Vagina (tissue), 2 donors: ENCODE results near the gene TEX264. TPM values are rescaled to one million over a fixed set of nuclear protein-coding genes. Genes with fewer than 3 reads are reported as not detected.

ENCODE experiments used
- DNase-seq, 2 donors: peaks; one replicate each; pipeline ENCODE4 v3.0.0-alpha.2; 2017; ENCODE audit errors: extremely low spot score in 2 of 2
- H3K27ac ChIP-seq: fragments of 200-600 bp; sonication (generic); one replicate; pipeline ENCODE4 v1.5.1; 2019
- H3K27me3 ChIP-seq: fragments of 200-600 bp; sonication (generic); one replicate; pipeline ENCODE4 v1.5.1; 2019
- H3K36me3 ChIP-seq, 2 donors: fragments of 200-600 bp; sonication (generic); one replicate each; pipeline ENCODE4 v1.5.1; 2017 to 2019
- H3K4me1 ChIP-seq: fragments of 200-600 bp; sonication (generic); one replicate; pipeline ENCODE4 v1.5.1; 2019
- H3K4me3 ChIP-seq, 2 donors: fragments of 200-600 bp; sonication (generic); 1 replicate in 1 of 2; 2 replicates in 1 of 2; pipeline ENCODE4 v1.5.1; 2016 to 2019
- H3K9me3 ChIP-seq: fragments of 200-600 bp; sonication (generic); one replicate; pipeline ENCODE4 v1.5.1; 2019
- CTCF ChIP-seq, 3 experiments: fragments of 450-650 bp in 2 of 3; fragments of 200-600 bp in 1 of 3; sonication (generic) in 1 of 3; IDR thresholded peaks; one replicate each; pipeline ENCODE4 v1.5.1; 2017 to 2019; ENCODE audit warnings: antibody characterized with exemption in 3 of 3, mild to moderate bottlenecking in 2 of 3, moderate library complexity in 2 of 3
- POLR2A ChIP-seq, 2 donors: fragments of 450-650 bp; IDR thresholded peaks; one replicate each; pipeline ENCODE4 v1.6.1; 2017; ENCODE audit warnings: antibody characterized with exemption in 2 of 2, mild to moderate bottlenecking in 2 of 2, moderate library complexity in 2 of 2
- POLR2AphosphoS5 ChIP-seq, 2 donors: sonication (generic); formaldehyde crosslinking; IDR thresholded peaks; one replicate each; pipeline ENCODE4 v1.9.0; 2017; ENCODE audit warnings: antibody characterized with exemption in 2 of 2, mild to moderate bottlenecking in 2 of 2, low read depth in 1 of 2; ENCODE audit not compliant: insufficient read depth in 1 of 2
- intact Hi-C: fragments of 100-400 bp; cut with DNase I; formaldehyde crosslinking; loops from one replicate; pipeline ENCODE4 v1.15.1; 2023
- total RNA-seq: library from RNA; depleted of rRNA; stranded (reverse); fragments of >200 nt; gene quantifications from one replicate; pipeline ENCODE4 v1.2.3, GENCODE V29; 2016

The TEX264 gene
- total RNA-seq, 1 donor from 2014 or later: 66.8 TPM

- H3K36me3 ChIP-seq: no peaks in the 10 kb centered on the region
- TF ChIP-seq POLR2AphosphoS5 (IDR thresholded peaks at IDR 0.05; ENCODE audit: insufficient read depth in 1 of 2, low read depth in 1 of 2): no peak
- TF ChIP-seq POLR2A (IDR thresholded peaks at IDR 0.05): no peak
- no peak for TF ChIP-seq CTCF (IDR thresholded peaks at IDR 0.05)
- H3K27me3 ChIP-seq: no peaks in the 10 kb centered on the region
- H3K27ac ChIP-seq: no peak overlapping the region
- H3K4me1 ChIP-seq: no peaks in the 10 kb centered on the region
- H3K9me3 ChIP-seq: no peaks in the 10 kb centered on the region
- DNase-seq: peak in 1 of 2 donors; percentile 79
- no peak overlapping the region for H3K4me3 ChIP-seq
- intact Hi-C loops: no loop called here
These were observed 49.4 kb downstream of the TEX264 start for GRCh38 chr3:51720292-51721061.

GRCh38 chr3:51721062-51721745 is 50.2 kb downstream of the TEX264 start:
- no peak for TF ChIP-seq CTCF (IDR thresholded peaks at IDR 0.05)
- TF ChIP-seq POLR2AphosphoS5 (IDR thresholded peaks at IDR 0.05; ENCODE audit: insufficient read depth in 1 of 2, low read depth in 1 of 2): no peak
- no peak for TF ChIP-seq POLR2A (IDR thresholded peaks at IDR 0.05)
- no peak overlapping the region for H3K4me3 ChIP-seq
- no peaks in the 10 kb centered on the region for H3K27me3 ChIP-seq
- H3K36me3 ChIP-seq: no peaks in the 10 kb centered on the region
- H3K9me3 ChIP-seq: no peaks in the 10 kb centered on the region
- DNase-seq: no peak
- no peaks in the 10 kb centered on the region for H3K4me1 ChIP-seq
- H3K27ac ChIP-seq: no peak overlapping the region
- intact Hi-C loops: no loop called here

DNA sequence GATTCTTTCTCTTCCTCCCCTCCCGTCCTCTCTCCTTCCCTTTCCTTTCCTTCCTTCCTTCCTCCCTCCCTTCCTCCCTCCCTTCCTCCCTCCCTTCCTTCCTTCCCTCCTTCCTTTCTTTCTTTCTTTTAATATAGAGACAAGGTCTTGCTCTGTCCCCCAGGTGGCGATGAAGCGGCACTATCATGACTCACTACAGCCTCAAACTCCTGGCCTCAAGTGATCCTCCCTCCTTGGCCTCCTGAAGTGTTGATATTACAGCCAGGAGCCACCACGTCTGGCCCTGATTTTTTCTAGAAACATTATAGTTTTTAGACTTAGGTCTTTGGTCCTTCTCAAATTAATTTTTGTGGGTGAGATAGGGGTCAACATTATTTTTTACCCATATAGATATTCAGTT is 51.3 kb downstream of the TEX264 start:
- DNase-seq: no peak
- no peaks in the 10 kb centered on the region for H3K9me3 ChIP-seq
- intact Hi-C loops: no loop called here
- no peak overlapping the region for H3K27ac ChIP-seq
- no peak overlapping the region for H3K4me3 ChIP-seq
- H3K4me1 ChIP-seq: no peaks in the 10 kb centered on the region
- TF ChIP-seq POLR2A (IDR thresholded peaks at IDR 0.05) (no peak), CTCF (IDR thresholded peaks at IDR 0.05) (no peak), POLR2AphosphoS5 (IDR thresholded peaks at IDR 0.05; ENCODE audit: insufficient read depth in 1 of 2, low read depth in 1 of 2) (no peak)
- H3K27me3 ChIP-seq: no peaks in the 10 kb centered on the region
- no peaks in the 10 kb centered on the region for H3K36me3 ChIP-seq

GRCh38 chr3:51727500-51727899 is 56.4 kb downstream of the TEX264 start:
- Histone ChIP-seq H3K9me3 (no peaks in the 10 kb centered on the region), H3K4me3 (no peak overlapping the region), H3K27ac (no peak overlapping the region), H3K36me3 (no peaks in the 10 kb centered on the region), H3K27me3 (no peaks in the 10 kb centered on the region), H3K4me1 (no peaks in the 10 kb centered on the region)
- no peak for TF ChIP-seq POLR2A (IDR thresholded peaks at IDR 0.05)
- no peak for TF ChIP-seq POLR2AphosphoS5 (IDR thresholded peaks at IDR 0.05; ENCODE audit: insufficient read depth in 1 of 2, low read depth in 1 of 2)
- no peak for TF ChIP-seq CTCF (IDR thresholded peaks at IDR 0.05)
- intact Hi-C loops: no loop called here
- no peak for DNase-seq
